GM21381 (cell line): Measurements from ENCODE around the gene ENPP5.

Source experiments
- ATAC-seq: cut with Tn5 transposase; IDR thresholded peaks from one replicate; pipeline ENCODE4 v1.9.1; 2021; ENCODE audit warnings: mild to moderate bottlenecking, moderate library complexity; ENCODE audit not compliant: unreplicated experiment

The ENPP5 gene

GRCh38 chr6:46113370-46113769 lies 57.4 kb downstream of the ENPP5 start:
- no peak for ATAC-seq
